ENCODE measurements around the gene SIX2. TPM values are rescaled to one million over a fixed set of nuclear protein-coding genes. Genes with fewer than 3 reads are reported as not detected.

Gene SIX2
- total and polyA plus RNA-seq, 2 of the 8 experiments (the other 6 are each of a cell fraction or from before 2014, with no cell fraction given), result 0.47 to 1.0 TPM

DNA sequence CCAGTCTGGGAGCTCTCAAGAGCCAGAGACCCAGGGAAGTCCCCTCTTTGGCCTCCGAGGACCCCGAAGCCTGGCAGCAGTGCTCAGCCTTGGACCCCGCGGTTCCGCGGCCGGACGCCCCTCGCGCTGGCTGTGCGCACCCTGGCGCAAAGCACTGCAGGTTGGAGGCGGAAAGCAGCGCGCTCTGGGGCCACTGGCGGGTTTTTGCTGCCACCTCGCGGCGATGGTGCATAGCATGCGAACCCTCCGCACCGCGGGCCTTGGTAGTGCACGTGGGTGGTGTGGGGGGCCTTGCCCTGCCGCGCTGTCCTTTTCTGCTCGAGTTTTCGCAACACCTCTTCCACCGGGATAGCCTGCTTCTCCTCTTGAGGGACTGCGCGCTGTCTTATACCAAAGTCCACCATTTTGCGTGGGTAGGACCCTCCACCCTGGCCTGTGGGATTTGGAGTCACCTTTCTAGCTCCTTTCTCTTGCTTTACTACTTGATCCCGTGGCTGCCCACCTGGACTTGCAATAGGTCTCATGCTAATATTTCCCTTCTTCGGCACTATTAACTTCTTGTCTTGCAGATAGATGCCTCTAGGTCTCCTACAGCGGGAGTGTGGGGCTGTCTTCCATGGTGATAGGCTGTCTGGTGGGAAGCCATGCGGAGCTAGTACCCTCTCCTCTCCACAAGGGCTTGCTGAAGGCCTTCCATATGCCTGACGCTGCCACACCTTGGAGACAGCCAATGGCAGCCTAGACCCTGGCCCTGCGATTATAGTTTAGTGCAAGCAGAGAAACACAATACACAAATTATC lies 53.5 kb downstream of the SIX2 start (continued):
- peak; percentile 93 to 98 for TF ChIP-seq RAD21 (IDR thresholded peaks at IDR 0.05 in 1 of 2, conservative IDR thresholded peaks at IDR 0.05 in 1 of 2; ENCODE audit: low read depth in 2 of 2, low read length in 2 of 2)
- no peak for TF ChIP-seq JUN (IDR thresholded peaks at IDR 0.05; ENCODE audit: low read depth, low read length)
- TF ChIP-seq RNF2 (IDR thresholded peaks at IDR 0.05; ENCODE audit: borderline replicate concordance, low read depth, low read length, missing control alignments, poor library complexity, severe bottlenecking), result no peak
- peak in 1 of 2 experiments; percentile 72; a peak in 1 of 4 replicates for TF ChIP-seq HDAC2 (IDR thresholded peaks at IDR 0.05; ENCODE audit: borderline replicate concordance in 1 of 2, low read depth in 2 of 2, low read length in 2 of 2)
- TF ChIP-seq, protein P1, sequence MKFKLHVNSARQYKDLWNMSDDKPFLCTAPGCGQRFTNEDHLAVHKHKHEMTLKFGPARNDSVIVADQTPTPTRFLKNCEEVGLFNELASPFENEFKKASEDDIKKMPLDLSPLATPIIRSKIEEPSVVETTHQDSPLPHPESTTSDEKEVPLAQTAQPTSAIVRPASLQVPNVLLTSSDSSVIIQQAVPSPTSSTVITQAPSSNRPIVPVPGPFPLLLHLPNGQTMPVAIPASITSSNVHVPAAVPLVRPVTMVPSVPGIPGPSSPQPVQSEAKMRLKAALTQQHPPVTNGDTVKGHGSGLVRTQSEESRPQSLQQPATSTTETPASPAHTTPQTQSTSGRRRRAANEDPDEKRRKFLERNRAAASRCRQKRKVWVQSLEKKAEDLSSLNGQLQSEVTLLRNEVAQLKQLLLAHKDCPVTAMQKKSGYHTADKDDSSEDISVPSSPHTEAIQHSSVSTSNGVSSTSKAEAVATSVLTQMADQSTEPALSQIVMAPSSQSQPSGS (IDR thresholded peaks at IDR 0.05; ENCODE audit: low read length), result 0 out of 2 replicates have a peak, but pooled peaks have one; percentile 42
- TF ChIP-seq, protein P2, sequence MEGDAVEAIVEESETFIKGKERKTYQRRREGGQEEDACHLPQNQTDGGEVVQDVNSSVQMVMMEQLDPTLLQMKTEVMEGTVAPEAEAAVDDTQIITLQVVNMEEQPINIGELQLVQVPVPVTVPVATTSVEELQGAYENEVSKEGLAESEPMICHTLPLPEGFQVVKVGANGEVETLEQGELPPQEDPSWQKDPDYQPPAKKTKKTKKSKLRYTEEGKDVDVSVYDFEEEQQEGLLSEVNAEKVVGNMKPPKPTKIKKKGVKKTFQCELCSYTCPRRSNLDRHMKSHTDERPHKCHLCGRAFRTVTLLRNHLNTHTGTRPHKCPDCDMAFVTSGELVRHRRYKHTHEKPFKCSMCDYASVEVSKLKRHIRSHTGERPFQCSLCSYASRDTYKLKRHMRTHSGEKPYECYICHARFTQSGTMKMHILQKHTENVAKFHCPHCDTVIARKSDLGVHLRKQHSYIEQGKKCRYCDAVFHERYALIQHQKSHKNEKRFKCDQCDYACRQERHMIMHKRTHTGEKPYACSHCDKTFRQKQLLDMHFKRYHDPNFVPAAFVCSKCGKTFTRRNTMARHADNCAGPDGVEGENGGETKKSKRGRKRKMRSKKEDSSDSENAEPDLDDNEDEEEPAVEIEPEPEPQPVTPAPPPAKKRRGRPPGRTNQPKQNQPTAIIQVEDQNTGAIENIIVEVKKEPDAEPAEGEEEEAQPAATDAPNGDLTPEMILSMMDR (IDR thresholded peaks at IDR 0.05; ENCODE audit: control extremely low read depth in 1 of 3, insufficient read depth in 1 of 3, low read depth in 1 of 3, low read length in 3 of 3), result peak in 2 of 3 experiments; percentile 93 to 96; a peak in 3 of 4 replicates
- TF ChIP-seq BRCA1 (IDR thresholded peaks at IDR 0.05; ENCODE audit: low read depth, low read length), result no peak
- TF ChIP-seq NANOG (IDR thresholded peaks at IDR 0.05; ENCODE audit: insufficient read depth, low read depth, low read length, poor library complexity, severe bottlenecking), result no peak
- peak; percentile 78; the same call in 1 of the 2 replicates for TF ChIP-seq TEAD4 (IDR thresholded peaks at IDR 0.05; ENCODE audit: low read depth, low read length)
- no peak for TF ChIP-seq KDM5A (IDR thresholded peaks at IDR 0.05; ENCODE audit: low read length)
- TF ChIP-seq CREB1 (IDR thresholded peaks at IDR 0.05), result 0 out of 2 replicates have a peak, but pooled peaks have one; percentile 39
- no peak; the same call in 1 of the 2 replicates for TF ChIP-seq SP4 (IDR thresholded peaks at IDR 0.05; ENCODE audit: low read length)
- TF ChIP-seq YY1 (IDR thresholded peaks at IDR 0.05; ENCODE audit: low read depth, low read length), result 0 out of 2 replicates have a peak, but pooled peaks have one; percentile 36
- TF ChIP-seq SUZ12 (IDR thresholded peaks at IDR 0.05; ENCODE audit: low read length), result no peak; the same call in 1 of the 2 replicates
- no peak for TF ChIP-seq TCF12 (IDR thresholded peaks at IDR 0.05; ENCODE audit: low read depth, low read length)
- TF ChIP-seq ASH2L (IDR thresholded peaks at IDR 0.05; ENCODE audit: low read length), result peak; percentile 25
- no peak for TF ChIP-seq SIN3A (conservative IDR thresholded peaks at IDR 0.05 in 1 of 2, IDR thresholded peaks at IDR 0.05 in 1 of 2; ENCODE audit: low read depth in 1 of 2, low read length in 2 of 2)
- TF ChIP-seq EZH2 (IDR thresholded peaks at IDR 0.05; ENCODE audit: low read depth, low read length, severe bottlenecking), result no peak
